Measurements from ENCODE around the gene CELF5. TPM values are rescaled to one million over a fixed set of nuclear protein-coding genes. Genes with fewer than 3 reads are reported as not detected.

The CELF5 gene
- total and polyA plus RNA-seq, 10 donors = 0.05 to 0.19 (median 0.10) TPM; not detected in 7

DNA sequence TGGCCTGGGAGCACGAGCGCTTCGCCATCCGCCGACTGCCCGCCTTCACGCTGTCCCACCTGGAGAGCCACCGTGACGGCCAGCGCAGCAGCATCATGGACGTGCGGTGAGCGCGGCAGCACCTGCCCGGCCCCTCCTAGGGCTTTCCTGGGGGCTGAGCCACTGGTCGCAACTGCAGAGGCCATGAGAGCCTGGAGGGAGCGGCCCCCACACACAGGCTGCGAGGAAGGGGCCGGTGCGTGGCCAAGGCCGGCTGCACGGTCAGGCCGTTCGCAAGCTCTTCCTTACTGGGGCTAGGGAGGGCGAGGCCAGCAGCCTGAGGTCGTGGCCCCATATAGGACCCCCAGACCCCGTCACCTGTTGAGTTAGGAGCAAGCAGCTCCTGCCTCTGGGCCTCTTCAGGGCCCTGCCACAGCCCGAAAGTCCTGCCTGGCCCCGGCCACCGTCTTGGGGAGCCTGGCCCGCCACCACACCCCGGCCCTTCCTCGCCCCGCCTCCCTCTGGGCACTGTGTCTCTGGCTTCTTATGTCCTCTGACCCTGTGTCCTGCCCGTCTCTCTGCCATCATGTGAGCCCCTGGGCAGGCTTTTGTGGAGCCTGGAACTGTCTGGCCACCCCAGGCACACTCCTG, 19.7 kb upstream of the CELF5 start:
- no peak for DNase-seq
- H3K9me3 ChIP-seq = no peaks in the 10 kb centered on the region
- no peak overlapping the region for H3K27ac ChIP-seq
- no peak overlapping the region for H3K4me3 ChIP-seq
- TF ChIP-seq CTCF (IDR thresholded peaks at IDR 0.05 in 8 of 11, conservative IDR thresholded peaks at IDR 0.05 in 3 of 11) (no peak), POLR2A (IDR thresholded peaks at IDR 0.05) (no peak), POLR2AphosphoS5 (IDR thresholded peaks at IDR 0.05) (peak in 1 of 3 donors; percentile 6)
- 94 to 97% (median 94%) methylated on average over 8 to 35 of the region's 35 CpGs for WGBS, 5 donors
- peaks cover 3 to 100% (median 68%) of the 10 kb centered on the region in 6 donors for H3K36me3 ChIP-seq
- intact Hi-C loops (cut with DNase I; ENCODE audit: low total_unique reads) = no loop called here
- H3K4me1 ChIP-seq = peaks cover 0 to 4% (median 0%) of the 10 kb centered on the region in 6 donors
- no peaks in the 10 kb centered on the region for H3K27me3 ChIP-seq (replicated peaks in 1 of 7)

- Histone ChIP-seq H3K4me3 (no peak overlapping the region), H3K4me1 (peaks cover 0 to 14% (median 3%) of the 10 kb centered on the region in 6 donors), H3K36me3 (peaks cover 3 to 83% (median 62%) of the 10 kb centered on the region in 6 donors), H3K9me3 (no peaks in the 10 kb centered on the region), H3K27me3 (replicated peaks in 1 of 7) (no peaks in the 10 kb centered on the region), H3K27ac (no peak overlapping the region)
- TF ChIP-seq CTCF (IDR thresholded peaks at IDR 0.05 in 8 of 11, conservative IDR thresholded peaks at IDR 0.05 in 3 of 11) (no peak), POLR2AphosphoS5 (IDR thresholded peaks at IDR 0.05) (peak in 1 of 3 donors; percentile 30)
- DNase-seq = no peak
- WGBS, 5 donors = 94 to 96% (median 96%) methylated on average over 26 to 28 of the region's 28 CpGs
- intact Hi-C loops (cut with DNase I; ENCODE audit: low total_unique reads) = no loop called here
Observed at GRCh38 chr19:3206216-3206953, 18.1 kb upstream of the CELF5 start.

GRCh38 chr19:3207461-3208242, 16.8 kb upstream of the CELF5 start:
- H3K36me3 ChIP-seq = peaks cover 3 to 71% (median 52%) of the 10 kb centered on the region in 6 donors
- no peak overlapping the region for H3K4me3 ChIP-seq
- H3K27ac ChIP-seq = no peak overlapping the region
- no peak for DNase-seq
- intact Hi-C loops (cut with DNase I; ENCODE audit: low total_unique reads) = no loop called here
- H3K4me1 ChIP-seq = peaks cover 0 to 14% (median 3%) of the 10 kb centered on the region in 6 donors
- no peak for TF ChIP-seq CTCF (IDR thresholded peaks at IDR 0.05 in 8 of 11, conservative IDR thresholded peaks at IDR 0.05 in 3 of 11)
- peak in 1 of 3 donors; percentile 39 for TF ChIP-seq POLR2AphosphoS5 (IDR thresholded peaks at IDR 0.05)
- no peaks in the 10 kb centered on the region for H3K27me3 ChIP-seq (replicated peaks in 1 of 7)
- WGBS, 5 donors = 88 to 95% (median 91%) methylated on average over 37 to 43 of the region's 43 CpGs
- H3K9me3 ChIP-seq = no peaks in the 10 kb centered on the region
